NCI-H345 (cell line): ENCODE measurements around the gene TNNI3.
"Not testable (repeated sequence)": the region's sequence is repeated elsewhere in the genome, so short reads cannot be mapped to it uniquely, and the experiment has no call there.

Source experiments
- DNase-seq: peaks from one replicate; lab custom pipeline; 2025; lab: John Stamatoyannopoulos, UW

The TNNI3 gene

GRCh38 chr19:55157064-55157908, at the start of gene TNNI3:
Gene TNNI3, minus strand, starts transcription at chr19:55157732. Its CDS starts 143 bp downstream, at chr19:55157589.
- DNase-seq = no peak

DNA sequence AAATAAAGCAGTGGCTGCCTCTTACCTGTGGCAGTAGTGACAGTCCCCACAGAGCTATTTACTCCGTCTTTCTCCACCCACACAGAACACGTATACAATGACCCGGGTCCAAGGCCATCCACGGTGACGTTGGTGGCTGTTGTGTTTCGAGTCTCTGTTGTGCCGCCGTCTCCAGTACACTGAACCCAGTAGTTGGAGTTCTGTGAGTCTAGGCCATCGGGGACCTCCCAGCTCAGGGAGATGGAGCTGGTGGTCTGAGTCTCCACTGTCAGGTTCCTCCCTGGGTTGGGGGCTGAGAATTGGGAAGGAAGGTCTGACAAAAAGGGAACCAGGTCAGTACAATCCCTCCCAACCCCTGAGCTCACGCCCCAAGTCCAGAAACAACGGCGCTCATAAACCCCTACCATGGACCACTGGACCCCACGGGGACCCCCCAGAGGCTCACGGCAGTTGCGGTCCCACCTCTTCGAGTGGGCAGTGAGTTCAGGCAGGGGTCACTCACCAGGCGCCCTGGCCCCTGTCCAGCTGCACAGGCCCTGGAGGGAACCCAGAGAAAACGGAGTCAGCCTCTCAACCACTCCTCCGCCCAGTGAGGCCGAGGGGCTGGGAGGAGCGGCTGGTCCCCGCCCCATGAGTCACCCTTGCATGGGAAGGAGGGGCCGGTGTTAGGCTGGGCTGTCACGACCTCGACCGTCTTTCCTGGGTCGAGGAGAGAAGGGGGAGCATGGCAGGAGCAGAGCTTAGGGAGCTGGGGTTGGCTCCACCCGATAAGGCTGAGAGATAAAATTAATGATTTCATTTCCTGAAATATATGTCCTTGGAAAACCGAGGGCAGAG, 49.4 kb upstream of the TNNI3 start:
- peak; percentile 29 for DNase-seq

DNA sequence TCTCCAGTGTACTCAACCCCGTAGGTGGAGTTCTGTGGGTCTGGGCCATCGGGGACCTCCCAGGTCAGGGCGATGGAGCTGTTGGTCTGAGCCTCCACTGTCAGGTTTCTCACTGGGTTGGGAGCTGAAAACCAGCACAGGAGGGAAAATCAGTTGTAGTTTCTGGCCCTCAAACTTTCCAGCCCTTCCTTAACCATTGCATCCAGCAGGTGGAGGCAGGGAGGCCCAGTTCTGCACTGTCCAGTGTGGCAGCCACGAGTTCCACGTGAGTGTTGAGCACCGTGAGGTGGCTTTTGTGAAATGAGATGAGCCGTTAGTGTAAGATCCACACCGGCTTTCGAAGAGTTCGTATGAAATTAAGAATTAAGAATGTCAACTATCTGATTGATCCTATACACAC, 44.7 kb upstream of the TNNI3 start:
- DNase-seq = not testable (repeated sequence)

DNA sequence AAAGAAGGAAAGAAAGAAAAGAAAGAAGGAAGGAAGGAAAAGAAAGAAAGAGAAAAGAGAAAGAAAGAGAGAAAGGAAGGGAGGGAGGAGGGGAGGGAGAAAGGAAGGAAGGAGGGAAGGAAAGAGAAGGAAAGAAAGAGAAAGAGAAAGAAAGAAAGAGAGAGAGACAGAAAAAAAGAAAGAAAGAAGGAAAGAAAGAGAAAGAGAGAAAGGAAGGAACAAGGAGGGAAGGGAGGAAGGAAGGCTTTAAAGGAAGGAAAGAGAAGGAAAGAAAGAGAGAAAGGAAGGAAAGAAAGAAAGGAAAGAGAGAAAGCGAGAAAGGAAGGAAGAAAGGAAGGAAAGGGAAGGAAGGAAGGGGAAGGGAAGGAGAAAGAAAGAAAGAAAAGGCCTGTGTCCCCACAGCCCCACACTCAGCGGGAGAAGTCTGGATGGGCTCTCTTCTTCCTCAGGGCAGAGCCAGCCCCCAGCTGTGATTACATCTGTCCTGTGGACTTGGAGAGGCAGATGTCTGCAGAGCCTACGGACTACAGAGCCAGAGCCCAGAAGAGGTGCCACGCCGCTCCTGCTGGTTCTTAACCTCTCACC, 42.2 kb upstream of the TNNI3 start:
- DNase-seq = no peak

GRCh38 chr19:55198651-55199050, 41.1 kb upstream of the TNNI3 start:
- DNase-seq = no peak

DNA sequence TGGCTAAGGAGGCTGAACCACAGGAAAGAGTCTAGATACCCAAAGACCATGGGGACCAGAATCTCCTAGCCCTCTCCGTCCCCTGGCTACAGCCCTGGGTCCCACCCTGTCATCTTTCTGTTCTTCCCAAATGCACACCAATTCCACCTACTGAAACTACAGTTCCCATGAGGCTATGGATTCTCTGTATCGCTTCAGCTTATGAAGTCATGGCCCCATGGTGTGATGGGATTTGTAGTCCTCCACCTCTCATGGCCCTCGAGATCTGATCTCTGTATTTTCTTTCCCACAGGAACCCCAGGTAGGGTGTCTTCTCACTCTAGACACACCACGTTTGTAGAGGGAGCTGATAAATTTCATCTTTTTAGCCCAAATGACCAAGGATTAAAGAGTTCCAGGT, 40.0 kb upstream of the TNNI3 start:
- DNase-seq = no peak

DNA sequence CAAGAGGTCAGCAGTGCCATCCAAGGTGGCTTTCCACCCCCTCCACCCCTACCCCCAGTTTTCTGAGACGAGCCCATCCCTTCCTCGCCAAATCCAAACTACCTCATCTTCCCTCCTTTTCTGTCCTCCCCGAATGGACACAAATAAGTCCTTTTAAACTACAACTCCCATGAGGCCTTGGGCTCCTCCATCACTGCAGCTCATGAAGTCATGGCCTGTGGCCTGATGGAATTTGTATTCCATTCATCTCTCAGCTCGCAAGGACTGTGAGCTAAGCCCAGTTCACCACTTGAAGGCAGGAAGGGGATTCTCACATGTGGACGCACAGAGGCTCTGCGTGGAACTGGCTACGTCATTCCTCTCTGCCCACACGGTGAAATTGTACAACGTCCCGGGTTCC, 39.3 kb upstream of the TNNI3 start:
- no peak for DNase-seq

DNA sequence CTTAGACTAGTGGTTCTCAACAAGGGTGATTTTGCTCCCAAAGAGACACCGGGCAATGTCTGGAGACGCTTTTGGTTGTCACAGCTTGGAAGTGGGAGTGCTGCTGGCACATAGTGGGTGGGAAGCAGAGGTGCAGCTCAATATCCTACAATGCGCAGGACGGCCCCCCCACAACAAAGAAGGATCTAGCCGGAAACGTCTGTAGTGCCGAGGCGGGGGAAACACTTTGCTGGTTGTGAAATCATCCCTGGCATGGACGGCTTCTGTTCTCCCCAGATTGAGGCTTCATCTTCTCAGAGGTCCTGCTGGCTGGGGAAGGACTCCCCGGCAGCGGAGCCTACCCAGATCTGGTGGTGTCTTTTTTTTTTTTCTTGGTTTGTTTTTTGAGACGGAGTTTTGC, 35.9 kb upstream of the TNNI3 start:
- DNase-seq = no peak

- no peak for DNase-seq
These were observed 31.9 kb upstream of the TNNI3 start for GRCh38 chr19:55189403-55189835.

DNA sequence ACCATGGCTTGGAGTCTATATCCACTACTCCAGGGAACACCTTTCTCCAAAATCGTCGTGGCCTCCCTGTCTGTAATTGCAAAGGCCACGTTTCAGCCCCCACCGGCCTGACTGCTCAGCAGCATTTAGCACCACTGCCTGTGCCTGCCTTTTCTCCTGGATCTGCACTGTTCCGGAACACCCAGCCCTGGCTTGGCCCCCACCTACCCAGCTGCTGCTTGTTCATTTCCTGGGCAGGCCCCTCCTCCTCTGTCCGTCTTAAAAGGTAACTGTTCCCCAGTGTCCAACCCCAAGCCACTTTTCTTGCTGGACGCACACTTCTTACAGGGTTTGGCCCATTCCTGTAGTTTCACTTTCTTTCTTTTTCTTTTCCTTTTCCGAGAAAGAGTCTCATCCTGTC, 31.1 kb upstream of the TNNI3 start:
- DNase-seq = no peak

DNA sequence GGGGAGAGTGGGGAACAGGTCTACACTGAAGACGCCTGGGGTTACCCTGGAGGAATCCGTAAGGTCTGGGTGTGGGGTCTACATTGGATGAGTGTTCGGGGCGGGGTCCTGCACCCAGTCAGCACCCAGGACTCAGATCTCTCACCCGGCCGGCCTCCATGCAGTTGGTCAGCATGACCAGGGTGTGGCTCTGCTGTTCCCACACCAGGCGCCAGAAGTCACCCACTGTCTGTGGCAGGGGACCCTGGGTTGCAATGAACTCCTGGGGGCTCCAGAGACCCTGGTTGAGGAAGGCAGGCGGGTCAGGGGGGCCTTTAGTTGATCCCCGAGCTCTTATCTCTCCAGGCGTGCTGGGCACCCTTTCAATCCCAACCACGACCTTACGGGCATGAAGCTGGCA, 28.5 kb upstream of the TNNI3 start:
- no peak for DNase-seq

GRCh38 chr19:55181740-55182139, 24.2 kb upstream of the TNNI3 start:
- no peak for DNase-seq

DNA sequence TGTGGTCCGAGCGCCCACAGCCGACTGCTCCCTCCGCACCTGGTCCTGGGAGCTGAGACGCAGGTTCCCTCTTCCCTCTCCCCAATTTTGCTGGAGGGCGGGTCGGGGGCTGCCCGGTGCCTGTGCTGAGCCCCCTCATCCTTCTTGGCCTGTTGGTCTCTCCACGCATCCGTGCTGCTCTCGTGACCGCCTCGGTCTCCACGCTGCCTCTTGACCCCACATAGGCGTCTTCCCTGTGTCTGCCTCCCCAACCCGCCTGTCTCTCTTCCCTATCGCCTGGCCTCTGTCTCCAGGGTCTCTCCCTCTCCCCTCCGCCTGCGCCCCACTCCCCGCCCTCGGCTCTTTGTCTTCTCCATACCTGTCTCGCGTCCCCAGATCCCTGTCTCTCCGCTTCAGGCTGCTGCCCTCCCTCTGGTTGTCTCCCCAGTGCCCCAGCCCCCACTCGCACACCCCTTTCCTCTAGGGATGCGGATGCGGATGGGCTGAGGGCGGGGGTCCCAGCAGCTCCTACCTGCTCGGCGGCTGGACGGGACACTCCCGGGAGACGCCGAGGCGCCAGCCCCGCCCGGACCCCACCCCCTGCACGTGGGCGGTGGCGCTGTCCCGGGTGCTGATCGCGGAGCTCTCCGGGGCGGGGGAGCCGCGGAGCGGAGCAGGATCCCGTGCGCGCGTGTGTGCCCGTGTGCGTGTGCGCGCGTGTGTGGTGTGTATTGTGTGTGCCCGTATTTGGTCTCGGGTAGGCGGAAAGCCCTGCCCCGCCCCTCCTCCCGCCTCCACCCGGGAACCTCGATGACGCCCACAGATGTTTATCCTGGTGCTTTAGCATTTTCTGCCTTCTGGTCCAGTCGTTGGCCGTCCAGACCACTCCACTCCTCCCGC, 22.3 kb upstream of the TNNI3 start, which contains the start of gene SYT5:
SYT5 (minus strand) TSS at position 684 of the 879 bp plus-strand sequence. CDS start 1,248 bp downstream, outside the sequence.
- DNase-seq = peak; percentile 23

DNA sequence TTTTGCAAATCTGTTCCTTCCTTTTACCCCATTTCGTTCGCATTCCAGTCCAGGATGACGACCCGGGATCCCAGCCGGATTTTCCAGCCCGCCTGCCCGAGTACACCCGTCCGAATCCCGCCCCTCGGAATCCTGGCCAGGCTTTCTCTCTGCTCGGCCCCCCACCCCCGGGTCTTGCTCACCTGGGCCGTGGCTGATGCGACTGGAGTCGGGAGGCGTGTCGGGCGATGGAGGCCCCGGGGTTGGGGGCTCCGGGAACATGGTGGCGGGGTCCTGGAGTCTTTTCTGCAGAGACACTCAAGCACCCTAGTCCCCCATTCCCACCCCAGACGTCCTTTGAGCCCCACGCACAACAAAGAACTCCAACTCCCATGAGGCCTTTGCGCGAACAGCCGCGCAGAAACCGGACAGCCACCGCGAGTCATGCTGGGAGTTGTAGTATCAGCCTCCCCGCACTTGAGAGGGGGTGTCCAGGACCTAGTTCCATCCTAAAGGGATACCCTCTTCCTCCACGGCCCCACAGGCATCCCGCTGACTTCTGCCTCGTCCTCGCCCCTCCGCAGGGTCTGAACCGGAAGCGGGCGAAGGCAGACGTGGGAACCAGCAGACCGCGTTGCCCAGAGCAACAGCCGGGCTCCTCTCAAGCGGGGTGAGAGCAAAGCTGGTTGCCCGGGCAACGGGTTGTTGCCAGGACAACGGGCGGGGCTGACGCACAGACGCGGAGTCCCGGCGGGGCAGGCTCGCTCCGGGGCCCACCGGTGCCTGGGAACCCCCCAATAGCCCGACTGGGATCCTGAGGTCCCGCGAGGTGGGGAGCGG, 21.5 kb upstream of the TNNI3 start:
- peak; percentile 92 for DNase-seq

- DNase-seq = no peak
These were observed 18.5 kb upstream of the TNNI3 start for GRCh38 chr19:55176076-55176475.

- DNase-seq = no peak
These were observed 17.8 kb upstream of the TNNI3 start for GRCh38 chr19:55175117-55175867.

DNA sequence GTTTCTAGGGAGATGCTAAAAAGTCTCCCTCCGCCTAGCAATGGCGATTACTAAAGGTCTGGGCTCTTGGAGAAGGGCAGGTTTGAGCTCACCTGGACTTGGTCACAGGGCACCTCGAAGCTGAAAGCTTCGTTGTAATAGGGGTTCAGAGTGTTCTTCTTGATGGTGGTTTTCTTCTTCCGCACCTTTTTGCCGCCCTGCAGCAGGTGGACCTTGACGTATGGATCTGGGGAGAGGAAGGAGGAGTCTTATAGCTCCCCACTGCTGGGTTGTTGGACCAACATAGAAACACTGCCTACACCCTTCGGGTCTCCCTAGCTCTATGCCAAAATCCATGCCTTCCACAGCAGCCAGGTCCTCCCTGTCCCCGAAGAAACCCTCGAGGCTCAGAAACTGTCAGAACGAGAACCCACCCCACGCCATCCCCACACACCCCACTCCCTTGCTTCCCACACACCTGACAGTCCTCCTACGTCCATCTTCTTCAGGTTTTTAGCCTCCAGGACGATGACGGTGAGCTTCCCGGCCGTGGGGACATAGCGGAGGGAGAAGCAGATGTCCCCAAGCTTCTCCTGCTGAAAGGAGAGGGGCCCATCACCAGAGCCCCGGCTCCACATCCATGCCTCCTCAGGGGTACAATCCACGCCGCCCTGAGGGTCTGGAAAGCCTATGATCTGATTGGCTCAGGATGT, 17.0 kb upstream of the TNNI3 start:
- no peak for DNase-seq

- no peak for DNase-seq
These were observed 16.3 kb upstream of the TNNI3 start for GRCh38 chr19:55173714-55174409.
